ENCODE measurements around the gene UGT1A5. TPM values are rescaled to one million over a fixed set of nuclear protein-coding genes. Genes with fewer than 3 reads are reported as not detected.

Gene UGT1A5
- total and polyA plus RNA-seq, 10 of the 15 experiments (the other 5 are each of a cell fraction or from before 2014, with no cell fraction given), result not detected

GRCh38 chr2:233793465-233794127, 80.9 kb downstream of the UGT1A5 start (continued):
- no peak for TF ChIP-seq E4F1 (IDR thresholded peaks at IDR 0.05; ENCODE audit: borderline replicate concordance, partially characterized antibody)
- no peak for TF ChIP-seq KAT2A (conservative IDR thresholded peaks at IDR 0.05; ENCODE audit: control insufficient read depth, low read depth, low read length)
- no peak for TF ChIP-seq NBN (IDR thresholded peaks at IDR 0.05)
- TF ChIP-seq ZNF207 (IDR thresholded peaks at IDR 0.05; ENCODE audit: borderline replicate concordance), result no peak
- no peak for TF ChIP-seq E2F8 (IDR thresholded peaks at IDR 0.05; ENCODE audit: low read depth, partially characterized antibody)
- no peak for TF ChIP-seq SKIL (IDR thresholded peaks at IDR 0.05; ENCODE audit: low read depth, poor library complexity, severe bottlenecking)
- no peak for TF ChIP-seq EGR1 (IDR thresholded peaks at IDR 0.05; ENCODE audit: borderline replicate concordance in 1 of 2, low read depth in 2 of 2, low read length in 2 of 2)
- no peak for TF ChIP-seq SMAD5 (IDR thresholded peaks at IDR 0.05; ENCODE audit: low read depth)

Measured in GM12878 (cell line).